ENCODE results near the gene GAS7.

GRCh38 chr17:10107316-10108165 lies 90.9 kb downstream of the GAS7 start:
- no peak for TF ChIP-seq POLR2A (IDR thresholded peaks at IDR 0.05)
- TF ChIP-seq CTCF (IDR thresholded peaks at IDR 0.05), result no peak
